ENCODE measurements around the gene TP53BP2.
A peak's percentile ranks its signal among the peaks of the same experiment; 100 is the strongest.

The TP53BP2 gene

DNA sequence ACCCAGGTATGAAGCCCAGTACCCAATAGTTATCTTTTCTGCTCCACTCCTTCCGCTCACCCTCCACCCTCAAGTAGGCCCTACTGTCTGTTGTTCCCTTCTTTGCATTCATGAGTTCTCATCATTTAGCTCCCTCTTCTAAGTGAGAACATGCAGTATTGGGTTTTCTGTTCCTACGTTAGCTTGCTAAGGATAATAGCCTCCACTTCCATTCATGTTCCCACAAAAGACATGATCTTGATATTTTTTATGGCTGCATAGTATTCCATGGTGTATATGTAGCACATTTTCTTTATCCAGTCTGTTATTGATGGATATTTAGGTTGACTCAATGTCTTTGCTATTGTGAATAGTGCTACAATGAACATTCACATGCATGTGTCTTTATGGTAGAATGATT, 2.8 kb upstream of the TP53BP2 start:
- no peaks in the 10 kb centered on the region for H3K9me3 ChIP-seq (ENCODE audit: severe bottlenecking)
- no peak for DNase-seq
- H3K4me3 ChIP-seq (ENCODE audit: low read depth, low read length): no peak overlapping the region
- no peaks in the 10 kb centered on the region for H3K27me3 ChIP-seq (ENCODE audit: insufficient read depth, low read depth, severe bottlenecking)
- TF ChIP-seq, protein P1, sequence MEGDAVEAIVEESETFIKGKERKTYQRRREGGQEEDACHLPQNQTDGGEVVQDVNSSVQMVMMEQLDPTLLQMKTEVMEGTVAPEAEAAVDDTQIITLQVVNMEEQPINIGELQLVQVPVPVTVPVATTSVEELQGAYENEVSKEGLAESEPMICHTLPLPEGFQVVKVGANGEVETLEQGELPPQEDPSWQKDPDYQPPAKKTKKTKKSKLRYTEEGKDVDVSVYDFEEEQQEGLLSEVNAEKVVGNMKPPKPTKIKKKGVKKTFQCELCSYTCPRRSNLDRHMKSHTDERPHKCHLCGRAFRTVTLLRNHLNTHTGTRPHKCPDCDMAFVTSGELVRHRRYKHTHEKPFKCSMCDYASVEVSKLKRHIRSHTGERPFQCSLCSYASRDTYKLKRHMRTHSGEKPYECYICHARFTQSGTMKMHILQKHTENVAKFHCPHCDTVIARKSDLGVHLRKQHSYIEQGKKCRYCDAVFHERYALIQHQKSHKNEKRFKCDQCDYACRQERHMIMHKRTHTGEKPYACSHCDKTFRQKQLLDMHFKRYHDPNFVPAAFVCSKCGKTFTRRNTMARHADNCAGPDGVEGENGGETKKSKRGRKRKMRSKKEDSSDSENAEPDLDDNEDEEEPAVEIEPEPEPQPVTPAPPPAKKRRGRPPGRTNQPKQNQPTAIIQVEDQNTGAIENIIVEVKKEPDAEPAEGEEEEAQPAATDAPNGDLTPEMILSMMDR (IDR thresholded peaks at IDR 0.05; ENCODE audit: low read depth, low read length): no peak
- no peaks in the 10 kb centered on the region for H3K36me3 ChIP-seq
- H3K27ac ChIP-seq: no peak overlapping the region

DNA sequence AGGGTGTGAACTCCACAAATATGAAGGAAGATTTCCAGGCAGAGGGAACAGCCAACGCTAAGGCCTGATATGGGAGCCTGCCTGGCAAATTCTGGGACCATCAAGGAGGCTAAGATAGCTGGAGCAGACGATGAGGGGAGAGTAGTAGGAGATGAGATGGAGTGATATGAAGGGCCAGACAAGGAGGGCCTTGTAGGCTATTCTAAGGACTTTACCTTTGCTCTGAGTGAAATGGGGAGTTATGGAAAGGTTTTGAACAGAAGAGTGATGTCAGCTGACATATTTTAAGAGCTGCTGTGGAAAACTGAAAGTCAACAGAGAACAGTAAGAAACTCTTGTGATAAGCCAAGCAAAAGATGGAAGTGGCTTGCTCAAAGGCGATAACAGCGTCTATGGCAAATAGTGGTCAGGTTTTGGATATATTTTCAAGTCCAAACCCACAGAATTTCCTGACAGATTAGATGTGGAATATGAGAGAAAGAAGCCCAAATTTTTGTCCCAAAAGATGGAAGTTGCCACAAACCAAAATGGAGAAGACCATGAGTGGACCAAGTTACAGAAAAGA, 2.1 kb upstream of the TP53BP2 start:
- no peak for DNase-seq
- no peaks in the 10 kb centered on the region for H3K9me3 ChIP-seq (ENCODE audit: severe bottlenecking)
- no peaks in the 10 kb centered on the region for H3K27me3 ChIP-seq (ENCODE audit: insufficient read depth, low read depth, severe bottlenecking)
- H3K36me3 ChIP-seq: no peaks in the 10 kb centered on the region
- TF ChIP-seq, protein P1 (IDR thresholded peaks at IDR 0.05; ENCODE audit: low read depth, low read length): no peak
- H3K27ac ChIP-seq: no peak overlapping the region
- no peak overlapping the region for H3K4me3 ChIP-seq (ENCODE audit: low read depth, low read length)

DNA sequence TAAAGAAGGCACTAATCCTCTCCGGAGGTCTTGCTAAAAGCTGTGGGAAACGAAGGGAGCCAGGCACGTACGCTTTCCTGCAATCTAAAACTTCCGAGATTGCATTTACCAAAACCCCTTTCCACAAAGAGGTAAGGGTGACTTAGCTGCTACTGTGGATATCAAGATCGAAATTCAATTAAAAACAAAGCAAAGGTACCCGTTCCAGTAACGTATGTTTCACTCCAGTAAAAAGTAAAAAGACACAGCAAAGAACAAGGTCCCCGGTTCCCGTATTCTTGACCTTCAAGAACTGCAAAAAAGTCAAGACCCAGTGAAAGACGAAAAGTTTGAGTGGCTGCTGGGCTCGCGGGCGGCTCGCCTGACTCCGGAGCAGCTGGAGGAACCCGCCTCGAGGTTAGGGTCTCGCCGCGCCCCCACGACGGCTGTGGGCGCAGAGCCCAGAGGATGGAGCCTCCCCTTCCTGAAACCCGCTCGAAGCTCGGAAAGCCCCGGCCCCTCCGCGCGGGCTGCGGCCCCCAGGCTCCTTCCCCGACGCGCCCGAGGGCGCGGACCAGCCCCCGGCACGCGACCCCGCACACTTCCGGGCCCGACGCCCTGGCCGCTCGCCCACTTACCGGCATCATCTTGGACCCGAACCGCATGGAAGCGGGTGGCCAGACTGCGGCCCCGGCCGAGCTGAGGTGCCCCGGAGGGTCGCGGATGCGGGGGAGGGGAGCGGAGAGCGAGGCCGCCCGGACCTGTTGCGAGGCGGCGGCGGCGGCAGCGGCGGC, 524 bp downstream of the TP53BP2 start:
- TF ChIP-seq, protein P1 (IDR thresholded peaks at IDR 0.05; ENCODE audit: low read depth, low read length): no peak
- no peaks in the 10 kb centered on the region for H3K36me3 ChIP-seq
- peak overlapping the region; percentile 92 for H3K27ac ChIP-seq
- H3K9me3 ChIP-seq (ENCODE audit: severe bottlenecking): no peaks in the 10 kb centered on the region
- no peaks in the 10 kb centered on the region for H3K27me3 ChIP-seq (ENCODE audit: insufficient read depth, low read depth, severe bottlenecking)
- peak; percentile 20 for DNase-seq
- peak overlapping the region; percentile 47 for H3K4me3 ChIP-seq (ENCODE audit: low read depth, low read length)

DNA sequence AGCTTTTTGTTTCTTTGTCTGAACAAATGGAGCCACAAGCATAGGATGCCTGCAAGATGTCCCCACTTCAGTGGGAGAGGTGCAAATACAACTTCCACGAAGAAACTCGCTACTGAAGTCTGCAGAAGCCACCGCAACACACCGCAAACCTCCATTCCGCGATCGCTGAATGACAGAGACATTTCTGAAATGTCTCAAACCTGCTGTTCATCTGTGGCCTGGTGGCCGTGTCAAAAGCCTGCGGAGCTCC, 1.0 kb downstream of the TP53BP2 start:
- DNase-seq: peak; percentile 10
- H3K4me3 ChIP-seq (ENCODE audit: low read depth, low read length): peak overlapping the region; percentile 47
- H3K27me3 ChIP-seq (ENCODE audit: insufficient read depth, low read depth, severe bottlenecking): no peaks in the 10 kb centered on the region
- H3K9me3 ChIP-seq (ENCODE audit: severe bottlenecking): no peaks in the 10 kb centered on the region
- H3K27ac ChIP-seq: peak overlapping the region; percentile 92
- no peaks in the 10 kb centered on the region for H3K36me3 ChIP-seq
- TF ChIP-seq, protein P1 (IDR thresholded peaks at IDR 0.05; ENCODE audit: low read depth, low read length): no peak

DNA sequence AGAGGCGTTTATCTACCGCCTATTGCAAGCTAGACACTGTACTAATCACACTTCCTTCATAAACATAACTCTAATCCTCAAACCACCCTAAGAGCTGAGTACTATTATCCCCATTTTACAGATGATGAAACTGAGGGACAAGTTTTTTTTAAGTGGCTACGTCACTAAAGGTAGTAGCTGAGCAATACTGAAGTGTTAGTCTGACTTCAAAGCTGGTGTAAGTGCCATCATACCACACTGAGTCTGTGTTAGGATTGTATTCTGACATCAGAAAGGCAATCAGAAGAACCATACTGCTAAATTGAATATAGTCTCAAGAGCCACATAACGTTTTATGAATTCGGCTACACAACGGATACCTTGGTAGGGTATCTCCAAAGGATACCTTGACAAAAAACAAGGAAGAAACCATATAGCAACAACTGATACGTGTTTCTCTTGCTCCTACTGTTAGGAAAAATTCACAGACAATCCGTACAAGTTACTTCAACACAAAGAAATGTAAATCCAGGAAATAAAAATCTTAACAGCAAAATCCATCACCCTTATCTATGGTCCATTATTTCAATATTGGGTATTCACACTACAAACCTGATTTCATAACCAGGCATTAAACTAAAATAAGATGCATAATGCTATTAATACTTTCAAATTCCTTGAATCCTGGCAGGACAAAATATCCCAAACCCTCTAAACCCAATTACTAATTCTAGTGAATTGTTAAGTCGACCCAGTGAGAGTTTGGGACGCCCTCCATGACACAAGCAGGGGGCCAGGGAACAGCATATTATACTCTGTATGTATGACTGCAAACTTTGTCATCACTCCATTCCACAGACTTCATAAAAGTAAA, 1.6 kb downstream of the TP53BP2 start:
- peak overlapping the region; percentile 47 for H3K4me3 ChIP-seq (ENCODE audit: low read depth, low read length)
- H3K27ac ChIP-seq: peak overlapping the region; percentile 92; the same call in 1 of the 2 replicates

More for the DNA sequence above, 1.6 kb downstream of the TP53BP2 start:
- DNase-seq: no peak
- Histone ChIP-seq H3K36me3 (no peaks in the 10 kb centered on the region), H3K27me3 (ENCODE audit: insufficient read depth, low read depth, severe bottlenecking) (no peaks in the 10 kb centered on the region), H3K9me3 (ENCODE audit: severe bottlenecking) (no peaks in the 10 kb centered on the region)
- TF ChIP-seq, protein P1 (IDR thresholded peaks at IDR 0.05; ENCODE audit: low read depth, low read length): no peak

Data from WERI-Rb-1 (cell line).